ENCODE data around the gene KCNG3. TPM values are rescaled to one million over a fixed set of nuclear protein-coding genes. Genes with fewer than 3 reads are reported as not detected.

Gene KCNG3
- total RNA-seq, 1 donor from 2014 or later: 0.12 TPM

GRCh38 chr2:42498497-42498896 lies 4.7 kb upstream of the KCNG3 start:
- H3K4me1 Mint-ChIP-seq: peaks cover 10% of the 10 kb centered on the region

GRCh38 chr2:42495611-42496010 lies 1.8 kb upstream of the KCNG3 start:
- Mint-ChIP-seq H3K27ac (no peak overlapping the region), H3K9me3 (no peaks in the 10 kb centered on the region), H3K36me3 (ENCODE audit: low read depth) (no peaks in the 10 kb centered on the region), H3K4me3 (no peak overlapping the region), H3K4me1 (peaks cover 10% of the 10 kb centered on the region), H3K27me3 (peaks cover 31% of the 10 kb centered on the region)
- no peak for DNase-seq
- intact Hi-C loops (cut with micrococcal nuclease): loop anchor here (1.0 kb wide), 1 partner anchor 168 kb away; no protein-coding TSS in a partner anchor

More at GRCh38 chr2:42498497-42498896, 4.7 kb upstream of the KCNG3 start:
- intact Hi-C loops (cut with micrococcal nuclease): no loop called here
- H3K4me3 Mint-ChIP-seq: no peak overlapping the region
- H3K27me3 Mint-ChIP-seq: peaks cover 14% of the 10 kb centered on the region
- no peak for DNase-seq
- H3K27ac Mint-ChIP-seq: no peak overlapping the region
- H3K36me3 Mint-ChIP-seq (ENCODE audit: low read depth): no peaks in the 10 kb centered on the region
- H3K9me3 Mint-ChIP-seq: no peaks in the 10 kb centered on the region

- Mint-ChIP-seq H3K27ac (no peak overlapping the region), H3K4me3 (peak overlapping the region; percentile 86)
Observed at GRCh38 chr2:42495234-42495581, 1.4 kb upstream of the KCNG3 start.

GRCh38 chr2:42494355-42495233 lies 812 bp upstream of the KCNG3 start:
- Mint-ChIP-seq H3K27ac (peak overlapping the region; percentile 76), H3K4me3 (peak overlapping the region; percentile 86)
- intact Hi-C loops (cut with micrococcal nuclease): loop anchor here (1.0 to 5.0 kb wide), 5 partner anchors 73 to 392 kb away; partner anchors contain the start of genes COX7A2L and MTA3

More at GRCh38 chr2:42495234-42495581, 1.4 kb upstream of the KCNG3 start:
- intact Hi-C loops (cut with micrococcal nuclease): loop anchor here (1.0 kb wide), 1 partner anchor 168 kb away; no protein-coding TSS in a partner anchor
- peaks cover 32% of the 10 kb centered on the region for H3K27me3 Mint-ChIP-seq
- H3K4me1 Mint-ChIP-seq: peaks cover 10% of the 10 kb centered on the region
- no peaks in the 10 kb centered on the region for H3K9me3 Mint-ChIP-seq
- no peak for DNase-seq
- H3K36me3 Mint-ChIP-seq (ENCODE audit: low read depth): no peaks in the 10 kb centered on the region

GRCh38 chr2:42492691-42493467 lies 903 bp downstream of the KCNG3 start:
- Mint-ChIP-seq H3K27me3 (peaks cover 37% of the 10 kb centered on the region), H3K36me3 (ENCODE audit: low read depth) (no peaks in the 10 kb centered on the region), H3K27ac (peak overlapping the region; percentile 23), H3K4me1 (peaks cover 10% of the 10 kb centered on the region), H3K9me3 (no peaks in the 10 kb centered on the region), H3K4me3 (peak overlapping the region; percentile 65)
- intact Hi-C loops (cut with micrococcal nuclease): loop anchor here (5.0 kb wide), 3 partner anchors 74 to 391 kb away; partner anchors contain the start of gene MTA3
- peak; percentile 80 for DNase-seq

More at GRCh38 chr2:42494355-42495233, 812 bp upstream of the KCNG3 start:
- Mint-ChIP-seq H3K9me3 (no peaks in the 10 kb centered on the region), H3K36me3 (ENCODE audit: low read depth) (no peaks in the 10 kb centered on the region), H3K4me1 (peaks cover 10% of the 10 kb centered on the region), H3K27me3 (peaks cover 37% of the 10 kb centered on the region)
- peak; percentile 92 for DNase-seq

GRCh38 chr2:42488297-42488696 lies 5.5 kb downstream of the KCNG3 start:
- H3K4me3 Mint-ChIP-seq: no peak overlapping the region
- intact Hi-C loops (cut with micrococcal nuclease): no loop called here
- no peaks in the 10 kb centered on the region for H3K4me1 Mint-ChIP-seq
- H3K36me3 Mint-ChIP-seq (ENCODE audit: low read depth): no peaks in the 10 kb centered on the region
- DNase-seq: no peak
- H3K27ac Mint-ChIP-seq: no peak overlapping the region
- H3K27me3 Mint-ChIP-seq: peaks cover 33% of the 10 kb centered on the region
- no peaks in the 10 kb centered on the region for H3K9me3 Mint-ChIP-seq

GRCh38 chr2:42486145-42486906 lies 7.5 kb downstream of the KCNG3 start:
- Mint-ChIP-seq H3K4me3 (no peak overlapping the region), H3K27me3 (peaks cover 21% of the 10 kb centered on the region), H3K27ac (no peak overlapping the region), H3K36me3 (ENCODE audit: low read depth) (no peaks in the 10 kb centered on the region), H3K4me1 (no peaks in the 10 kb centered on the region), H3K9me3 (no peaks in the 10 kb centered on the region)
- intact Hi-C loops (cut with micrococcal nuclease): no loop called here
- DNase-seq: no peak

GRCh38 chr2:42480402-42480801 lies 13.4 kb downstream of the KCNG3 start:
- H3K4me1 Mint-ChIP-seq: no peaks in the 10 kb centered on the region
- no peaks in the 10 kb centered on the region for H3K9me3 Mint-ChIP-seq
- no peak for DNase-seq

GRCh38 chr2:42474765-42475454 lies 18.9 kb downstream of the KCNG3 start:
- H3K27ac Mint-ChIP-seq: no peak overlapping the region
- no peaks in the 10 kb centered on the region for H3K36me3 Mint-ChIP-seq (ENCODE audit: low read depth)
- H3K9me3 Mint-ChIP-seq: no peaks in the 10 kb centered on the region
- DNase-seq: no peak
- H3K4me1 Mint-ChIP-seq: no peaks in the 10 kb centered on the region
- intact Hi-C loops (cut with micrococcal nuclease): no loop called here
- no peaks in the 10 kb centered on the region for H3K27me3 Mint-ChIP-seq
- H3K4me3 Mint-ChIP-seq: no peak overlapping the region

More at GRCh38 chr2:42480402-42480801, 13.4 kb downstream of the KCNG3 start:
- Mint-ChIP-seq H3K4me3 (no peak overlapping the region), H3K27me3 (peaks cover 2% of the 10 kb centered on the region), H3K36me3 (ENCODE audit: low read depth) (no peaks in the 10 kb centered on the region), H3K27ac (no peak overlapping the region)
- intact Hi-C loops (cut with micrococcal nuclease): no loop called here

- Mint-ChIP-seq H3K4me1 (no peaks in the 10 kb centered on the region), H3K27me3 (no peaks in the 10 kb centered on the region), H3K36me3 (ENCODE audit: low read depth) (no peaks in the 10 kb centered on the region), H3K9me3 (no peaks in the 10 kb centered on the region), H3K27ac (no peak overlapping the region), H3K4me3 (no peak overlapping the region)
- no peak for DNase-seq
- intact Hi-C loops (cut with micrococcal nuclease): no loop called here
Observed at GRCh38 chr2:42470706-42471105, 23.1 kb downstream of the KCNG3 start.

GRCh38 chr2:42464631-42465030 lies 29.2 kb downstream of the KCNG3 start:
- no peaks in the 10 kb centered on the region for H3K36me3 Mint-ChIP-seq (ENCODE audit: low read depth)
- H3K27ac Mint-ChIP-seq: no peak overlapping the region
- peaks cover 1% of the 10 kb centered on the region for H3K27me3 Mint-ChIP-seq
- DNase-seq: no peak
- no peaks in the 10 kb centered on the region for H3K4me1 Mint-ChIP-seq
- intact Hi-C loops (cut with micrococcal nuclease): no loop called here
- H3K9me3 Mint-ChIP-seq: no peaks in the 10 kb centered on the region
- no peak overlapping the region for H3K4me3 Mint-ChIP-seq

- Mint-ChIP-seq H3K9me3 (no peaks in the 10 kb centered on the region), H3K4me1 (no peaks in the 10 kb centered on the region), H3K27ac (no peak overlapping the region), H3K4me3 (no peak overlapping the region), H3K27me3 (peaks cover 1% of the 10 kb centered on the region), H3K36me3 (ENCODE audit: low read depth) (no peaks in the 10 kb centered on the region)
- intact Hi-C loops (cut with micrococcal nuclease): no loop called here
- no peak for DNase-seq
Observed at GRCh38 chr2:42463570-42463969, 30.2 kb downstream of the KCNG3 start.

- Mint-ChIP-seq H3K36me3 (ENCODE audit: low read depth) (no peaks in the 10 kb centered on the region), H3K4me1 (no peaks in the 10 kb centered on the region), H3K27ac (no peak overlapping the region), H3K27me3 (peaks cover 1% of the 10 kb centered on the region), H3K4me3 (no peak overlapping the region), H3K9me3 (no peaks in the 10 kb centered on the region)
- intact Hi-C loops (cut with micrococcal nuclease): no loop called here
- DNase-seq: no peak
Observed at GRCh38 chr2:42459296-42459695, 34.5 kb downstream of the KCNG3 start.

Measured in activated CD4-positive, alpha-beta T cell treated with anti-CD3 and anti-CD28 coated beads, Interleukin-2, amount 10 ng/mL, durations not matched to agents 24 days and 14 days (primary cell).